GM18873 (cell line): Measurements from ENCODE around the gene TRMT11.
"Not testable (repeated sequence)": the region's sequence is repeated elsewhere in the genome, so short reads cannot be mapped to it uniquely, and the experiment has no call there.

ENCODE experiments used
- ATAC-seq: cut with Tn5 transposase; IDR thresholded peaks from one replicate; pipeline ENCODE4 v1.9.1; 2021; ENCODE audit warnings: mild to moderate bottlenecking, moderate library complexity, moderate number of reproducible peaks; ENCODE audit not compliant: unreplicated experiment, low FRiP score

TRMT11 gene

GRCh38 chr6:126039284-126039683, 52.9 kb downstream of the TRMT11 start:
- ATAC-seq: no peak

- ATAC-seq: no peak
These were observed 54.1 kb downstream of the TRMT11 start for GRCh38 chr6:126040394-126040793.

DNA sequence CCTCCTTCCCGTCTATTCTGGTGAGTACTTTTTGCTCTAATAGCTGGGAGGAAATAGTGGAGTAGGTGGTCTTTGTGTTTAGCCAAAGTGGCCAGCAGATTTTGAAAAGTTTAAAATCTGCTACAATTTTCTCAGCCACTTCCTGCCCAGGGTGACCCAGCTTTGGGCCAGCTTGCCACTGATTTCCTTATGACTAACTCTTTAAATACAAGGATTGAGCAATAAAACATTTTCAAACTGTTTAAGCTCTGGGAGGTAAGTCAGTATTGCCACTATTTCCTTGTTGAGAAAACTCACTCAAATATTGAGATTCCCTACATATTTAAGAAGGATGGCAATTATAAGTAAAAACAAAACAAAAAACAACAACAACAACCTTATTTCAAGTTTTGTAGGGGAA, 54.5 kb downstream of the TRMT11 start:
- ATAC-seq: no peak

DNA sequence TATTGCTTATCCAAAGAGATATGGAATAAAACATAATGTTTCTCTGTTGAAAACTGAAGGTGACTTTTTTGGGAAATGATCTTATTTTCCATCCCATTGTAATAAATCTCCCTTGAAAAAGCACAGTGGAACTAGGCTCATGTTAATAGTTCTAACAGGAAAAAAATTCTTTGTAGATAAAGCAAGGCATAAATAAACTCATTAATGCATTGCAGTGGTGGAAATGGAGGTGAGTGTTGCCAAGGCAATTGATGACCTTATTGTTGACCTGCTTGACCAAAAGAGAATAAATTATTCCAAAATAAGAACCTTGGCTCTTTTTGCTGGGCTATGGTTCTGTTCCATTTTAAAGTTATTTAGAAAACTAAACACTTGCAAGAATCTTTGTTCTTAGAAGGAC, 55.2 kb downstream of the TRMT11 start:
- ATAC-seq: no peak

GRCh38 chr6:126042001-126042419, 55.7 kb downstream of the TRMT11 start:
- no peak for ATAC-seq

DNA sequence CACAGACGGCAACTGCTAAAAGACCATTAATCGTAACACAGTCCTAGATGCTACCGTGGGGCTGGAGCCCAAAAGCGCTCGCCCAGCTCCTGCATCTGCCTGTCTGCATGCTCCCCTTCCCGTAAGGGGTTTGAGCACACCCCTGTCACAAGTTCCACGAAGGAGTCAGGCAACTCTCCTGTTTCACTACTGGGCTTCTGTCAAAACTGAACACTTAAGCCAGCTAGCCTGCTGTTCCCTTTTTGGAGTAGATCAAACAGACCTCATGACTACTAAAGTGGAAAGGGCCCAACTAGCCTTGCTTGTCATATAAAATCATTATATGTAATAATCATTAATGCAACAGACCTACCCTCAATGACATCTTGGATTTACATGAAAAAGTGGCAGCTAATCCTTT, 61.3 kb downstream of the TRMT11 start:
- ATAC-seq: no peak

GRCh38 chr6:126048635-126049034, 62.3 kb downstream of the TRMT11 start:
- ATAC-seq: no peak

DNA sequence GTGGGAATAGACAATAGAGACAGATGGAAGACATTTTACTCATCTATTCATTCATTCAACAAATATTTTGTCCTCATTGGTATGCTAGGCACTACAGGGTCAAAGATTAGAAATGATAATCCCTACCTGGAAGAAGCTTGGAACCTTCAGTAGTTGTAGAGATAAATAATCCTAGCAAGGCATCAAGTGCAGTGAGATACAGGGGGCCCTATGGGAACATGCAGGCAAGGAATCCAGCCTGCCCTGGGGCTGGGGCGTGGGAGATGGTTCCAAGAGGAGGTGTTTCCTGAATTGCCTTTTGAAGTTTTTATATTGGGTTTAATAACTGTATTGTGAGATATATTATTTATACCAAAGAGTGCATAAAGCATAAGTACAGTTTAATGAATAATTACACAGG, 64.5 kb downstream of the TRMT11 start:
- ATAC-seq: no peak

DNA sequence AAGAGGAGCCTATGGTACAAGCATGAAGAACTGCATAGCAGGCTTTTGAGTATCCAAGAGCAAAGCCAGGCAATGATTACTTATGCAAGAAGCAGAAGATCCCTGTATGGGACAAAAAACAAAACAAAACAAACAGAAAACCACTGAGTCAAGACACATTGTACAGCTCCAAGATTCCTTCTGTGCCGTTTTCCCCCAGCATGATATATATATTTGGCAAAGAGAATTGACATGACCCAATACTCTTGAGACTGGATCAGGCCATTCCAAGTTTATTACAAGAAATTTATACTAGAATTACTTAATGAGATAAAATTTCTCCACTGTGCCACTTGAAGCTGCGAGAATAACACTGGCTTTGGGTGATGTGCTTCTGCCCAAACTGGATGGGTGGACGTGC, 65.5 kb downstream of the TRMT11 start:
- ATAC-seq: no peak

DNA sequence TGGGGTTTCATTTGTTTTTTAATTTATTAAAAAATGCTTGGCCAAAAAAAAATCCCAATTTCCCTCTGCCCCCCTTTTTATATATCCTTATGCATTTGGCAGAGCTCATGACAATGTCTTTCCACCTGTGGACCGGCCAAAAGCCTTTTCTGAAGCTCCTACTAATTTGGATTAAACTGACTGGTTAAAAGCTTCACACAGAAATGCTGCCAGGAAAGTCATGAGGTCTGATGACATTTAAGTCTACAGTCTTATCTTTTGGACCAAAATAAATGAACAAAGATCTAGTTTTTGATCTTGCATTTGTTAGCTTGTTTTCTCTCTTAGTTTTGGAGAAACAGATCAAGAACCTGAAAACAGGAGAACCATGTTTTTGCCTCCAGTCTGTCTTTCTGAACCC, 66.1 kb downstream of the TRMT11 start:
- no peak for ATAC-seq

DNA sequence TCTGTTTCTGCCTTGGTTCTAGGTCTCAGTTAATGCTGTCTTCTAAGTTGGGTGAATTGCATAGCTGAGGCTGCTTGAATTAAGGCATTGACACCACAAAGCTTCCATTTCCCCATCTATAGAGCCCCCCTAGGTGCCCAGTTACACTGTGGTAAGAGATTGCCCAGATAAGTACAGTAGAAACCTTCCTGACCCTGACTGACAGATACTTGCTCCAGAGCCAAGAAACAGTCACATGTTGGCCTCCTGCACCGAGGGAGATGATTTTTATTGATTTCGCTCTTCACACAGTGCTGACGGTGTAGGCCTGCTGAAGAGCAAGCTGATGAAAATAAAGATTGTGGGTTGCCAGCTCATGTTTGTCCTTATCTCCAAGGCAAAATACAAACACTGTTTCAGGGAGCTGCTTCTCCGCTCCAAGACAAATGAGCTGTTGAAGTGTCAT, 67.9 kb downstream of the TRMT11 start:
- ATAC-seq: no peak

DNA sequence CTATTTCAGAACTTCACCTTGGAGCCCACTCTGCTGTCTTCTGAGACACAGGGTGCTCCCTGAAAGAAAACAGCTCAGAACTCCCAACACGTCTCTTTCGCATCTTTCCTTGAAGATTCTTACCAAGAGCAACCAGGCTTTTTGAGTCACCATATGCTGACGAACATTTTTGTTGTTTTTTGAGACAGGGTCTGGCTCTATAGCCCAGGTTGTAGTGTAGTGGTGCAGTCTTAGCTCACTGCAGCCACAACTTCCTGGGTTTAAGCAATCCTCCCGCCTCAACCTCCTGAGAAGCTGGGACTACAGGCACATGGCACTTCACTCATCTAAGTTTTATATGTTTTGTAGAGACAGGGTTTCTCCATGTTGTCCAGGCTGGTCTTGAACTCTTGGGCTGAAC, 68.5 kb downstream of the TRMT11 start:
- no peak for ATAC-seq

DNA sequence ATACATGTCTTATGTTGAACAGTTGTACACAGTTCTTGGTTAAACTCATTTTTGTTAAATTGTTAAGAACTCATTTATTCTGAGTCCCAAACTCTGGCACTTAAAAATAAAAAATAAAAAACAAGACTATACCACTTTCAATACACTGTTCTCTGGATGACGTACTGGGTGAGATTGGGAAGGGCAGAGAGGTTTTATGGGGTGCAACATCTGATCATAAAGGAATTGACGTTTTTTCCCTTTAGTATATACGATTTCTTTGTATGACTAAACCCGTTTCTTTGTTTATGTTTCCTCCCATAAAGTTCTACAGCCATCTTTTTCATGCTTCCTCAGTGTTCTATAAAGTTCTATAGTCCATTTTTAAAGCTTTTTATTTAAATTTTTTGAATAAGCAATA, 69.1 kb downstream of the TRMT11 start:
- ATAC-seq: no peak

- no peak for ATAC-seq
These were observed 70.1 kb downstream of the TRMT11 start for GRCh38 chr6:126056355-126057004.

- ATAC-seq: not testable (repeated sequence)
These were observed 71.7 kb downstream of the TRMT11 start for GRCh38 chr6:126058085-126058484.

- ATAC-seq: no peak
These were observed 74.1 kb downstream of the TRMT11 start for GRCh38 chr6:126060400-126060799.

DNA sequence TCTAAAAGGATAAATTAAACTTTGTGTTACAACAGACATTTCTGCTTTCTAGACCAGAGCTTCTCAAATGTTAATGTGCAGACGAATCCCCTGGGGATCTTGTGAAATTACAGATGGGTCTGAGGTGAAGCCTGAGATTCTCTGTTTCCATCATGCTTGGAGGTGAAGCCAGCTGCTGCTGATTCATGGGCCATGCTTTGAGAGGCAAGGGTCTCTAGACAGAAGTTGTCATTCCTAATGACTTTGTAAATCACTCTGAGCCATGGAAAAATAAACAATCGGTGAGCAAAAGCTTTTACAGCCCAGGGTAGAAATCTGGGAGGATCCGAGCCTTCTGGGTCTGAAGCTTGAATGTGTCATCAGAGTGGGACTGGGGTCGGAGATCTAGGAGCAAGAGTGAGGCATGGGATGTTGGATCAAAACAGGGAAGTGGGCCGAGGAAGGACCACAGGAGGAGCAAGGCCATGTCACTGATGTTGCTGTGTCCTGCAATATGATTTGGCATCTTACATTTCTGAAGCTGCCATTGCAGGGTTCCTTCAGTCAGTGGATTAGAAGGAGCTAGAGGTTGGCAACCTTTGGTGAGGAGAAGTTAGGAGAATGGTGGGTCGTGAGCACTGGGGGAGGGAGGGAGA, 77.3 kb downstream of the TRMT11 start:
- no peak for ATAC-seq

GRCh38 chr6:126064257-126064747, 78.0 kb downstream of the TRMT11 start:
- no peak for ATAC-seq

GRCh38 chr6:126064748-126065401, 78.5 kb downstream of the TRMT11 start:
- no peak for ATAC-seq

GRCh38 chr6:126066053-126067048, 80.0 kb downstream of the TRMT11 start:
- ATAC-seq: no peak
